GM19099 (cell line): Measurements from ENCODE around the gene KIRREL3.

ENCODE experiments used
- POLR2A ChIP-seq: IDR thresholded peaks from 3 replicates; pipeline ENCODE4 v1.6.1; 2011; ENCODE audit warnings: low read depth; ENCODE audit not compliant: insufficient read length; ENCODE audit errors: extremely low read depth

Gene KIRREL3

DNA sequence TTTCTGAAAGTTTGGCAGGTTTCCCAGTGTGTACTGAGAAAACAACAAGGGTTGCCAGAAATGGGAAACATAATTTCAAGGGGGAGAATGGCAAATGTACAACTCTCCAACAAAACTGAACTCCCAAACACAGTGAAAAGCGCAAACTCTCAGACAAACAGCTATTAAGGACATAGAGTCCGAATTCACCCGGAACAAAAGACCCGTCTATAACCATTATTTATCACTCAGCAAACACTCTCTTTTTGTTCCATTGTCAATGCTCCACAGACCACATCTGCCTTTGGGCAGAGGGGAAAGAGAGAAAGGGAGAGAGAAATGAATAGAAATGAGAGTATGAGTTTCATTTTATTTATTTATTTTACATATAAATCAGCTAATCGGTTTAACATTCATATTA, 21.7 kb downstream of the KIRREL3 start:
- no peak for TF ChIP-seq POLR2A

- no peak for TF ChIP-seq POLR2A
Observed at GRCh38 chr11:126978165-126978564, 22.4 kb downstream of the KIRREL3 start.

DNA sequence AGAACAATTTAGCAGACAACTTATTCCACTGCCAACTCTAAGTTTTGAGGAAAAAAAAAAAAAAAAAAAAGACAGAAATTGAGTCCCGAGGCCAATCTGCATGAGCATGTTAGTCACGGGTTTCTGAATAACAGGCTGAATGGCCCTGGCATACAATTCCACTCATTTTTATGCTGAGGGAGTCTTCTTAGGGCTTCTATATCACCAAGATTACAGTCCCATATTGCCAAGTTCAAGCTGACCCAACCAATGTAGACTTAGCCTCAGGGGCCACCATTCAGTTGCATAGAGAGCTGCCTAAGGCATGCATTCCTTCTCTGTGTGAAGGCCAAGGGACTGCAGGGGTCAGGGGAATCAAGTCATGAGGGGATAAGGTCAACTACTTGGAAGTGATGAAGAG, 27.5 kb downstream of the KIRREL3 start:
- TF ChIP-seq POLR2A, result no peak

DNA sequence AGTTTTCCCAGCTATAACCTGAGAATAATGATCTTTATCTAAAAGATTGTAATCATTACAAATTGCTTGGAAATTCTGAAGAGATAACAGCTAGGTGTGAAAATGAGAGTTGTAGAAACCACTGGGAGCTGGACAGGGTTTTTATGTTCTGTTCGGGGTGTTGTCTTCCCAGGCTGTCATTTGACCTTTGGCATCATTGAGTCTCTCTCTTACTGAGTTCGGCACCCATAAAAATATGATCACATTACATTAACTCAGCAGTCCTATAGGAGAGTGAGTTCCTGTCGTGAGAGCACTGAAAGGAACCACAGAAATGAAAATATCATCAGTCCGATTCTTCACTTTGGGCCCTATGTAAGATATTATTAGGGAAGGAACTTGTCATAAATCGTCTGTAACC, 29.3 kb downstream of the KIRREL3 start:
- no peak for TF ChIP-seq POLR2A

- TF ChIP-seq POLR2A, result no peak
Observed at GRCh38 chr11:126969865-126970479, 30.6 kb downstream of the KIRREL3 start.

- no peak for TF ChIP-seq POLR2A
Observed at GRCh38 chr11:126968915-126969314, 31.7 kb downstream of the KIRREL3 start.

GRCh38 chr11:126965331-126965730, 35.2 kb downstream of the KIRREL3 start:
- no peak for TF ChIP-seq POLR2A

GRCh38 chr11:126963603-126964363, 36.8 kb downstream of the KIRREL3 start:
- TF ChIP-seq POLR2A, result no peak

DNA sequence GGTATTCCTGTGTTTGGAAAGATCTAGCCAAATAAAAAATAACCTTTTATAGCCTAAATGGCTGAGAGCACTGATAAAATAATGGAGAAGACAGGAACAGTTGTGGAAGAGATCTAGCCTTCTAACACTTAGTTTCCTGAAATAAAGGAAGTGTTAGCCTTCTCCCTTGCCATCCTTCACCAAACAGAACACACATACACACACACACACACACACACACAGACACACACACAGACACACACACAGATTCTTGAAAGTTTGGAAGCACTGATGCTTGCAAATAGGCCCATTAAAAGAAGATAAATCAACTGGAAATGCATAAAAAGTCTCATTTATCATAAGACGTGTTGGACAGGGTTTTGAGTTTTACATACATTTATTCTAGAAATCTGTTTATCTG, 37.5 kb downstream of the KIRREL3 start:
- no peak for TF ChIP-seq POLR2A

DNA sequence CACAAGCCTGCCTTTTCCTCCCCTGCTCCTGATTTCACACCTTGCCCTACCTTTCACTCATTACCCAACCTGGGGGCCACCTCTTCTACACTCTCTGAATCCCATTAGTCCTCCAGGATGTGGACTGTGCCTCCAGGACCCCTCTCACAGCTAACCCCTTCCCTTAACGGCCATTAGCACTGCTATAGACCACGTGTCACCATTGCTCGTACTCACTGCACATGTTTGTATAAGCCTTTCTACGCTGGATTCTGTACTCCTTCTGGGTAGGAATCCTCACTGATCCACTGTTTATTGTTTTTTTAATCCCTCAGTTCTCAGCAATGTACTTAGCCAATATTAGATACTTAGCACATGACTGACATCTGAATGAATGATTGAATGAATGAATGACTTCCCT, 40.9 kb downstream of the KIRREL3 start:
- no peak for TF ChIP-seq POLR2A

GRCh38 chr11:126956635-126957034, 43.9 kb downstream of the KIRREL3 start:
- TF ChIP-seq POLR2A, result no peak

DNA sequence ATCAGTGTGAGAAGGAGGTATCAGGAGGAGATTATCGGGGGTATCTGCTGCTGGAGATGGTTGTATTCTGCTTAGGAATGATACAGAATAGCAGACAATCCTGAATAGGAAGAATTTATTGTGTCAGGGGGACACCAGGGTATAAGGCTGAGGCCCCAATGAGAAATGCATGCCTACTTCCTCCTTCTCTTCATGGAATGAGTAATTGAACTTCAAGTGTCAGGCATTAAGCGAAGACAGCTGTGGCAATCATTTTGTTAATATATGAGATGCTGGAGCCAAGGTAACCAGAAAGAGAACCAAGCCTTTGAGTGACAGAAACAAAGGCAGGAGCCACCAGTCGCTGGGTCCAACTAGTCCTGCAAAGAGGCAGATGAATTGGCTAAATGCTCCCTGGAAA, 49.1 kb downstream of the KIRREL3 start:
- TF ChIP-seq POLR2A, result no peak

GRCh38 chr11:126949066-126949891, 51.3 kb downstream of the KIRREL3 start:
- no peak for TF ChIP-seq POLR2A

- no peak for TF ChIP-seq POLR2A
Observed at GRCh38 chr11:126948563-126948962, 52.0 kb downstream of the KIRREL3 start.

DNA sequence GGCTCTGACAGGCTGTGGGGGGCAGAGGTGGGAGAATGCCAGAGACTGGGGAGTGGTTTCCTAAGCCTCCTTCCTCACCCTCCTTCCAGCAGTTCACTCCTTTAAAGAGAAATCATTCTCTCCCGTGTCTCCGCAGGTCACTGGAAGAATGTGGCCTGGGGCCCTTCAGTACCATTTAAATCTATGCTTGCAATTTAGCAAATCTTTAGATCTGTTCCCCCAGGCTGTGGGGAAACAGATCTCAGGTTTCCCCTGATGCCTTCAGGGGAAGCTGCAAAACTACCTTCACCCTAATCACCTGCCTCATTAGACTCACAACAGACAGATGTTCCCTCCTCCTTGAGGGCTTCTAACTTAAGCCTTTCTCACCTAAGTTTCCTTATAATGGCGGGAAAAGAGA, 55.3 kb downstream of the KIRREL3 start:
- TF ChIP-seq POLR2A, result no peak

- TF ChIP-seq POLR2A, result no peak
Observed at GRCh38 chr11:126943316-126943715, 57.3 kb downstream of the KIRREL3 start.
